WTC11 (cell line): ENCODE results near the gene NRIP3. TPM values are rescaled to one million over a fixed set of nuclear protein-coding genes. Genes with fewer than 3 reads are reported as not detected.

Experiments
- ATAC-seq: fragments of 200-7000 bp; cut with Tn5 transposase; 2 replicates; pipeline ENCODE4 v1.10.0; 2021; ENCODE audit warnings: mild to moderate bottlenecking, moderate library complexity
- CTCF ChIA-PET: fragments of 300-600 bp; sonication (Branson Sonifier 250); formaldehyde crosslinking; loops from one replicate; lab custom pipeline; 2021; ENCODE audit warnings: antibody characterized with exemption; lab: Charles Lee
- POLR2A ChIA-PET: fragments of 350-600 bp; sonication (Branson Sonifier 250); formaldehyde crosslinking; loops from one replicate; lab custom pipeline; 2021; ENCODE audit warnings: antibody characterized with exemption; lab: Charles Lee
- DNase-seq: peaks from one replicate; pipeline ENCODE4 v3.0.0; 2021; ENCODE audit warnings: low spot score
- H3K27ac Mint-ChIP-seq: 2 replicates; pipeline ENCODE4 v1.8.0; 2021; ENCODE audit warnings: mixed read lengths
- H3K27me3 Mint-ChIP-seq: 2 replicates; pipeline ENCODE4 v1.8.0; 2021; ENCODE audit warnings: low read depth, mild to moderate bottlenecking, moderate library complexity, mixed read lengths
- H3K36me3 Mint-ChIP-seq: 2 replicates; pipeline ENCODE4 v1.8.0; 2021; ENCODE audit warnings: mixed read lengths
- H3K4me1 Mint-ChIP-seq: 2 replicates; pipeline ENCODE4 v1.8.0; 2022; ENCODE audit warnings: mixed read lengths
- H3K4me3 Mint-ChIP-seq: 2 replicates; pipeline ENCODE4 v1.8.0; 2021; ENCODE audit warnings: mild to moderate bottlenecking, moderate library complexity, mixed read lengths
- H3K9me3 Mint-ChIP-seq: 2 replicates; pipeline ENCODE4 v1.8.0; 2021; ENCODE audit warnings: mixed read lengths
- CBFB ChIP-seq: sonication (generic); formaldehyde crosslinking; IDR thresholded peaks from 2 replicates; pipeline ENCODE4 v1.8.1; 2022; ENCODE audit warnings: mild to moderate bottlenecking, low read depth, missing genetic modification reagents
- ELF4 ChIP-seq: sonication (generic); formaldehyde crosslinking; IDR thresholded peaks from 2 replicates; pipeline ENCODE4 v1.8.1; 2022; ENCODE audit warnings: low read depth, mild to moderate bottlenecking, moderate library complexity, missing genetic modification reagents
- ESRRA ChIP-seq: sonication (generic); formaldehyde crosslinking; IDR thresholded peaks from 2 replicates; pipeline ENCODE4 v1.8.1; 2022; ENCODE audit warnings: mild to moderate bottlenecking, missing genetic modification reagents, borderline replicate concordance
- FOXP1 ChIP-seq: sonication (generic); formaldehyde crosslinking; IDR thresholded peaks from 2 replicates; pipeline ENCODE4 v1.8.0; 2022; ENCODE audit warnings: missing genetic modification reagents, mild to moderate bottlenecking, moderate library complexity, borderline replicate concordance
- GABPB1 ChIP-seq: sonication (generic); formaldehyde crosslinking; IDR thresholded peaks from 2 replicates; pipeline ENCODE4 v1.8.1; 2023; ENCODE audit warnings: mild to moderate bottlenecking, missing genetic modification reagents
- HMGA2 ChIP-seq: fragments of 250-450 bp; sonication (Bioruptor Pico); IDR thresholded peaks from 2 replicates; pipeline ENCODE4 v1.4.0; 2021; ENCODE audit warnings: mild to moderate bottlenecking, moderate library complexity
- JUN ChIP-seq: sonication (generic); formaldehyde crosslinking; IDR thresholded peaks from 2 replicates; pipeline ENCODE4 v1.8.0; 2023; ENCODE audit warnings: mild to moderate bottlenecking, missing genetic modification reagents
- MLX ChIP-seq: sonication (generic); formaldehyde crosslinking; IDR thresholded peaks from 2 replicates; pipeline ENCODE4 v1.8.1; 2023; ENCODE audit warnings: mild to moderate bottlenecking, missing genetic modification reagents, moderate library complexity
- NFATC4 ChIP-seq: fragments of 250-450 bp; sonication (Bioruptor Pico); IDR thresholded peaks from 2 replicates; pipeline ENCODE4 v1.9.0; 2021; ENCODE audit warnings: mild to moderate bottlenecking
- NR3C1 ChIP-seq: sonication (generic); formaldehyde crosslinking; conservative IDR thresholded peaks from 2 replicates; pipeline ENCODE4 v1.8.1; 2023; ENCODE audit warnings: low read depth, mild to moderate bottlenecking, missing genetic modification reagents
- SOX15 ChIP-seq: fragments of 250-450 bp; sonication (Bioruptor Pico); IDR thresholded peaks from 2 replicates; pipeline ENCODE4 v1.9.0; 2021; ENCODE audit warnings: mild to moderate bottlenecking
- SP1 ChIP-seq: sonication (generic); formaldehyde crosslinking; conservative IDR thresholded peaks from 2 replicates; pipeline ENCODE4 v1.8.1; 2022; ENCODE audit warnings: missing genetic modification reagents
- TP53 ChIP-seq: sonication (generic); formaldehyde crosslinking; IDR thresholded peaks from 2 replicates; pipeline ENCODE4 v1.8.1; 2023; ENCODE audit warnings: mild to moderate bottlenecking, missing genetic modification reagents
- ZNF219 ChIP-seq: sonication (generic); formaldehyde crosslinking; IDR thresholded peaks from 2 replicates; pipeline ENCODE4 v1.8.0; 2023; ENCODE audit warnings: missing genetic modification reagents, mild to moderate bottlenecking, borderline replicate concordance
- ZNF263 ChIP-seq: sonication (generic); formaldehyde crosslinking; IDR thresholded peaks from 2 replicates; pipeline ENCODE4 v1.8.1; 2022; ENCODE audit warnings: low read depth, mild to moderate bottlenecking, moderate library complexity, missing genetic modification reagents
- total RNA-seq: library from RNA; stranded (reverse); gene quantifications from 3 replicates; pipeline ENCODE4 v1.2.3, GENCODE V29; 2021
- TF ChIP-seq, protein P1 (sequence below): sonication (generic); formaldehyde crosslinking; IDR thresholded peaks from 2 replicates; pipeline ENCODE4 v1.8.0; 2022; ENCODE audit warnings: mild to moderate bottlenecking, missing genetic modification reagents
- TF ChIP-seq, protein P2 (sequence below): sonication (generic); formaldehyde crosslinking; IDR thresholded peaks from 2 replicates; pipeline ENCODE4 v1.8.0; 2023; ENCODE audit warnings: mild to moderate bottlenecking, missing genetic modification reagents
- TF ChIP-seq, protein P3 (sequence below): fragments of 250-450 bp; sonication (Bioruptor Pico); IDR thresholded peaks from 2 replicates; pipeline ENCODE4 v1.8.0; 2021; ENCODE audit warnings: mild to moderate bottlenecking
- TF ChIP-seq, protein P4 (sequence below): sonication (generic); formaldehyde crosslinking; conservative IDR thresholded peaks from 2 replicates; pipeline ENCODE4 v1.8.1; 2023; ENCODE audit warnings: mild to moderate bottlenecking, low read depth, missing genetic modification reagents, moderate library complexity
- TF ChIP-seq, protein P5 (sequence below): sonication (generic); formaldehyde crosslinking; IDR thresholded peaks from 2 replicates; pipeline ENCODE4 v1.8.1; 2022; ENCODE audit warnings: mild to moderate bottlenecking, missing genetic modification reagents, moderate library complexity, borderline replicate concordance
- TF ChIP-seq, protein P6 (sequence below): sonication (generic); formaldehyde crosslinking; IDR thresholded peaks from 2 replicates; pipeline ENCODE4 v1.8.1; 2023; ENCODE audit warnings: mild to moderate bottlenecking, moderate library complexity, missing genetic modification reagents

NRIP3 gene
- total RNA-seq, 1 experiment from 2014 or later: 4.5 TPM

DNA sequence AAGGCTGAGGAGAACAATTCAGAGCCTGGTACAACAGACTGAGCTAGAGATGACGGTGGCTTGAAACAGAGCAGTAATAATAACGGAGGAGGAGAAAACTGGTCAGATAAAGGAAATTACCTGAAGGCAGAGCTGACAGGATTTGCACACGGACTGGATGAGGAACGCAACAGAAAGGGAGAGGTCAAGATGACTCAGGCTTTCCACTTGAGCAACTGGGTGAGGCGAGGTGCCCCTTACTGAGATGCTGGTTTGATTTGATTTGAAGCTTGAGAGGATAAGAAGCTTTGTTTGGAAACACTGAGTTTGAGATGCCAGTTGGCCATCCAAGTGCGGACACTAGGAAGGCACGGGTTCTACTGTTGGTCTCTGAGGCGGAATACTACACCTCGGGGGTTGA, 35.4 kb upstream of the NRIP3 start (continued):
- TF ChIP-seq HMGA2 (CRISPR knock-in tag) (no peak), ELF4 (no peak), ZNF219 (CRISPR knock-in tag) (no peak), CBFB (no peak), MLX (CRISPR knock-in tag) (no peak), JUN (no peak)
- TF ChIP-seq, protein P1, sequence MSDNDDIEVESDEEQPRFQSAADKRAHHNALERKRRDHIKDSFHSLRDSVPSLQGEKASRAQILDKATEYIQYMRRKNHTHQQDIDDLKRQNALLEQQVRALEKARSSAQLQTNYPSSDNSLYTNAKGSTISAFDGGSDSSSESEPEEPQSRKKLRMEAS (CRISPR knock-in tag): no peak
- TF ChIP-seq, protein P2, sequence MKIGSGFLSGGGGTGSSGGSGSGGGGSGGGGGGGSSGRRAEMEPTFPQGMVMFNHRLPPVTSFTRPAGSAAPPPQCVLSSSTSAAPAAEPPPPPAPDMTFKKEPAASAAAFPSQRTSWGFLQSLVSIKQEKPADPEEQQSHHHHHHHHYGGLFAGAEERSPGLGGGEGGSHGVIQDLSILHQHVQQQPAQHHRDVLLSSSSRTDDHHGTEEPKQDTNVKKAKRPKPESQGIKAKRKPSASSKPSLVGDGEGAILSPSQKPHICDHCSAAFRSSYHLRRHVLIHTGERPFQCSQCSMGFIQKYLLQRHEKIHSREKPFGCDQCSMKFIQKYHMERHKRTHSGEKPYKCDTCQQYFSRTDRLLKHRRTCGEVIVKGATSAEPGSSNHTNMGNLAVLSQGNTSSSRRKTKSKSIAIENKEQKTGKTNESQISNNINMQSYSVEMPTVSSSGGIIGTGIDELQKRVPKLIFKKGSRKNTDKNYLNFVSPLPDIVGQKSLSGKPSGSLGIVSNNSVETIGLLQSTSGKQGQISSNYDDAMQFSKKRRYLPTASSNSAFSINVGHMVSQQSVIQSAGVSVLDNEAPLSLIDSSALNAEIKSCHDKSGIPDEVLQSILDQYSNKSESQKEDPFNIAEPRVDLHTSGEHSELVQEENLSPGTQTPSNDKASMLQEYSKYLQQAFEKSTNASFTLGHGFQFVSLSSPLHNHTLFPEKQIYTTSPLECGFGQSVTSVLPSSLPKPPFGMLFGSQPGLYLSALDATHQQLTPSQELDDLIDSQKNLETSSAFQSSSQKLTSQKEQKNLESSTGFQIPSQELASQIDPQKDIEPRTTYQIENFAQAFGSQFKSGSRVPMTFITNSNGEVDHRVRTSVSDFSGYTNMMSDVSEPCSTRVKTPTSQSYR (CRISPR knock-in tag): no peak

GRCh38 chr11:9038541-9038940, 34.7 kb upstream of the NRIP3 start:
- H3K4me3 Mint-ChIP-seq: no peak overlapping the region
- POLR2A ChIA-PET: no interaction called here
- CTCF ChIA-PET: interaction anchor here (1.4 kb wide), 1 partner anchor 23 kb away, joined by 5 read pairs; no protein-coding TSS in a partner anchor
- H3K27ac Mint-ChIP-seq: no peak overlapping the region
- H3K36me3 Mint-ChIP-seq: no peaks in the 10 kb centered on the region
- DNase-seq: no peak
- no peak for TF ChIP-seq NR3C1
- no peak for TF ChIP-seq NFATC4 (CRISPR knock-in tag)
- TF ChIP-seq, protein P3, sequence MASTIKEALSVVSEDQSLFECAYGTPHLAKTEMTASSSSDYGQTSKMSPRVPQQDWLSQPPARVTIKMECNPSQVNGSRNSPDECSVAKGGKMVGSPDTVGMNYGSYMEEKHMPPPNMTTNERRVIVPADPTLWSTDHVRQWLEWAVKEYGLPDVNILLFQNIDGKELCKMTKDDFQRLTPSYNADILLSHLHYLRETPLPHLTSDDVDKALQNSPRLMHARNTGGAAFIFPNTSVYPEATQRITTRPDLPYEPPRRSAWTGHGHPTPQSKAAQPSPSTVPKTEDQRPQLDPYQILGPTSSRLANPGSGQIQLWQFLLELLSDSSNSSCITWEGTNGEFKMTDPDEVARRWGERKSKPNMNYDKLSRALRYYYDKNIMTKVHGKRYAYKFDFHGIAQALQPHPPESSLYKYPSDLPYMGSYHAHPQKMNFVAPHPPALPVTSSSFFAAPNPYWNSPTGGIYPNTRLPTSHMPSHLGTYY: no peak
- no peak for TF ChIP-seq ESRRA (CRISPR knock-in tag)
- TF ChIP-seq, protein P4, sequence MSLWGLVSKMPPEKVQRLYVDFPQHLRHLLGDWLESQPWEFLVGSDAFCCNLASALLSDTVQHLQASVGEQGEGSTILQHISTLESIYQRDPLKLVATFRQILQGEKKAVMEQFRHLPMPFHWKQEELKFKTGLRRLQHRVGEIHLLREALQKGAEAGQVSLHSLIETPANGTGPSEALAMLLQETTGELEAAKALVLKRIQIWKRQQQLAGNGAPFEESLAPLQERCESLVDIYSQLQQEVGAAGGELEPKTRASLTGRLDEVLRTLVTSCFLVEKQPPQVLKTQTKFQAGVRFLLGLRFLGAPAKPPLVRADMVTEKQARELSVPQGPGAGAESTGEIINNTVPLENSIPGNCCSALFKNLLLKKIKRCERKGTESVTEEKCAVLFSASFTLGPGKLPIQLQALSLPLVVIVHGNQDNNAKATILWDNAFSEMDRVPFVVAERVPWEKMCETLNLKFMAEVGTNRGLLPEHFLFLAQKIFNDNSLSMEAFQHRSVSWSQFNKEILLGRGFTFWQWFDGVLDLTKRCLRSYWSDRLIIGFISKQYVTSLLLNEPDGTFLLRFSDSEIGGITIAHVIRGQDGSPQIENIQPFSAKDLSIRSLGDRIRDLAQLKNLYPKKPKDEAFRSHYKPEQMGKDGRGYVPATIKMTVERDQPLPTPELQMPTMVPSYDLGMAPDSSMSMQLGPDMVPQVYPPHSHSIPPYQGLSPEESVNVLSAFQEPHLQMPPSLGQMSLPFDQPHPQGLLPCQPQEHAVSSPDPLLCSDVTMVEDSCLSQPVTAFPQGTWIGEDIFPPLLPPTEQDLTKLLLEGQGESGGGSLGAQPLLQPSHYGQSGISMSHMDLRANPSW (CRISPR knock-in tag): no peak
- no peak for TF ChIP-seq SOX15 (CRISPR knock-in tag)
- TF ChIP-seq FOXP1: no peak
- TF ChIP-seq SP1: no peak
- TF ChIP-seq ZNF263 (CRISPR knock-in tag): no peak
- TF ChIP-seq, protein P5, sequence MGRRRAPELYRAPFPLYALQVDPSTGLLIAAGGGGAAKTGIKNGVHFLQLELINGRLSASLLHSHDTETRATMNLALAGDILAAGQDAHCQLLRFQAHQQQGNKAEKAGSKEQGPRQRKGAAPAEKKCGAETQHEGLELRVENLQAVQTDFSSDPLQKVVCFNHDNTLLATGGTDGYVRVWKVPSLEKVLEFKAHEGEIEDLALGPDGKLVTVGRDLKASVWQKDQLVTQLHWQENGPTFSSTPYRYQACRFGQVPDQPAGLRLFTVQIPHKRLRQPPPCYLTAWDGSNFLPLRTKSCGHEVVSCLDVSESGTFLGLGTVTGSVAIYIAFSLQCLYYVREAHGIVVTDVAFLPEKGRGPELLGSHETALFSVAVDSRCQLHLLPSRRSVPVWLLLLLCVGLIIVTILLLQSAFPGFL: no peak
- no peak for TF ChIP-seq TP53 (CRISPR knock-in tag)
- TF ChIP-seq, protein P6, sequence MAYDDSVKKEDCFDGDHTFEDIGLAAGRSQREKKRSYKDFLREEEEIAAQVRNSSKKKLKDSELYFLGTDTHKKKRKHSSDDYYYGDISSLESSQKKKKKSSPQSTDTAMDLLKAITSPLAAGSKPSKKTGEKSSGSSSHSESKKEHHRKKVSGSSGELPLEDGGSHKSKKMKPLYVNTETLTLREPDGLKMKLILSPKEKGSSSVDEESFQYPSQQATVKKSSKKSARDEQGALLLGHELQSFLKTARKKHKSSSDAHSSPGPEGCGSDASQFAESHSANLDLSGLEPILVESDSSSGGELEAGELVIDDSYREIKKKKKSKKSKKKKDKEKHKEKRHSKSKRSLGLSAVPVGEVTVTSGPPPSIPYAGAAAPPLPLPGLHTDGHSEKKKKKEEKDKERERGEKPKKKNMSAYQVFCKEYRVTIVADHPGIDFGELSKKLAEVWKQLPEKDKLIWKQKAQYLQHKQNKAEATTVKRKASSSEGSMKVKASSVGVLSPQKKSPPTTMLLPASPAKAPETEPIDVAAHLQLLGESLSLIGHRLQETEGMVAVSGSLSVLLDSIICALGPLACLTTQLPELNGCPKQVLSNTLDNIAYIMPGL: no peak
- no peak for TF ChIP-seq GABPB1 (CRISPR knock-in tag)
- ATAC-seq: no peak
- no peaks in the 10 kb centered on the region for H3K9me3 Mint-ChIP-seq
- peaks cover 18% of the 10 kb centered on the region for H3K4me1 Mint-ChIP-seq
- no peaks in the 10 kb centered on the region for H3K27me3 Mint-ChIP-seq
